Gastroesophageal sphincter (tissue), 3 donors: ENCODE results near the gene FUT8.

ENCODE experiments used
- CTCF ChIP-seq, 4 experiments: fragments of 200-600 bp in 2 of 4; fragments of 450-650 bp in 2 of 4; sonication (generic) in 1 of 4; IDR thresholded peaks; one replicate each; pipeline ENCODE4 v1.5.1; 2017 to 2019; ENCODE audit warnings: antibody characterized with exemption in 4 of 4, mild to moderate bottlenecking in 2 of 4, moderate library complexity in 2 of 4
- POLR2AphosphoS5 ChIP-seq: sonication (generic); formaldehyde crosslinking; IDR thresholded peaks from one replicate; pipeline ENCODE4 v1.6.1; 2017; ENCODE audit warnings: antibody characterized with exemption

GRCh38 chr14:65664436-65664835 is 251.9 kb downstream of the FUT8 start:
- no peak for TF ChIP-seq CTCF (IDR thresholded peaks at IDR 0.05)
- TF ChIP-seq POLR2AphosphoS5 = no peak
